Esophagus muscularis mucosa (tissue), 4 donors: ENCODE results near the gene SLAMF9. TPM values are rescaled to one million over a fixed set of nuclear protein-coding genes. Genes with fewer than 3 reads are reported as not detected.

Source experiments
- DNase-seq: peaks from one replicate; pipeline ENCODE4 v3.0.0-alpha.2; 2017; ENCODE audit errors: extremely low spot score
- H3K27ac ChIP-seq, 4 donors: fragments of 200-600 bp; sonication (generic); replicated peaks in 1 of 4; 1 replicate in 3 of 4; 2 replicates in 1 of 4; pipeline ENCODE4 v1.5.1; 2016 to 2019; ENCODE audit warnings: mild to moderate bottlenecking in 1 of 4
- H3K27me3 ChIP-seq, 4 donors: fragments of 200-600 bp; sonication (generic); one replicate each; pipeline versions ENCODE4 v1.5.1 to v1.6.0; 2016 to 2019
- H3K36me3 ChIP-seq, 4 donors: fragments of 200-600 bp; sonication (generic); one replicate each; pipeline ENCODE4 v1.5.1; 2016 to 2019
- H3K4me1 ChIP-seq, 4 donors: fragments of 200-600 bp; sonication (generic); one replicate each; pipeline ENCODE4 v1.5.1; 2016 to 2019
- H3K4me3 ChIP-seq, 4 donors: fragments of 200-600 bp; sonication (generic); 1 replicate in 2 of 4; 2 replicates in 2 of 4; pipeline ENCODE4 v1.5.1; 2016 to 2019; ENCODE audit warnings: mild to moderate bottlenecking in 4 of 4, moderate library complexity in 1 of 4
- H3K9me3 ChIP-seq, 4 donors: fragments of 200-600 bp; sonication (generic); 1 replicate in 3 of 4; 2 replicates in 1 of 4; pipeline ENCODE4 v1.5.1; 2016 to 2019
- CTCF ChIP-seq, 3 experiments: fragments of 200-600 bp in 2 of 3; fragments of 450-650 bp in 1 of 3; sonication (generic) in 2 of 3; IDR thresholded peaks; one replicate each; pipeline ENCODE4 v1.5.1; 2017 to 2019; ENCODE audit warnings: antibody characterized with exemption in 3 of 3, mild to moderate bottlenecking in 2 of 3, moderate library complexity in 1 of 3
- EP300 ChIP-seq: sonication (generic); formaldehyde crosslinking; IDR thresholded peaks from one replicate; pipeline ENCODE4 v1.6.1; 2017; ENCODE audit warnings: antibody characterized with exemption
- POLR2A ChIP-seq: fragments of 450-650 bp; IDR thresholded peaks from one replicate; pipeline ENCODE4 v1.6.1; 2017; ENCODE audit warnings: antibody characterized with exemption, moderate library complexity, mild to moderate bottlenecking, low read depth
- POLR2AphosphoS5 ChIP-seq, 2 donors: sonication (generic); formaldehyde crosslinking; IDR thresholded peaks; one replicate each; pipeline ENCODE4 v1.6.1; 2017; ENCODE audit warnings: antibody characterized with exemption in 2 of 2
- WGBS: methylation state at CpG from one replicate; pipeline ENCODE4 v1.1.5; 2018; 5-methylcytosine and 5-hydroxymethylcytosine counted together
- intact Hi-C: fragments of 100-400 bp; cut with DNase I; formaldehyde crosslinking; loops from one replicate; pipeline ENCODE4 v1.15.1; 2023
- total RNA-seq, 4 donors: library from RNA; depleted of rRNA; stranded (reverse); fragments of >200 nt; gene quantifications; one replicate each; pipeline versions ENCODE4 v1.1.0 to v1.2.1, GENCODE V29; 2016

SLAMF9 gene
- total RNA-seq, 4 donors from 2014 or later = not detected

DNA sequence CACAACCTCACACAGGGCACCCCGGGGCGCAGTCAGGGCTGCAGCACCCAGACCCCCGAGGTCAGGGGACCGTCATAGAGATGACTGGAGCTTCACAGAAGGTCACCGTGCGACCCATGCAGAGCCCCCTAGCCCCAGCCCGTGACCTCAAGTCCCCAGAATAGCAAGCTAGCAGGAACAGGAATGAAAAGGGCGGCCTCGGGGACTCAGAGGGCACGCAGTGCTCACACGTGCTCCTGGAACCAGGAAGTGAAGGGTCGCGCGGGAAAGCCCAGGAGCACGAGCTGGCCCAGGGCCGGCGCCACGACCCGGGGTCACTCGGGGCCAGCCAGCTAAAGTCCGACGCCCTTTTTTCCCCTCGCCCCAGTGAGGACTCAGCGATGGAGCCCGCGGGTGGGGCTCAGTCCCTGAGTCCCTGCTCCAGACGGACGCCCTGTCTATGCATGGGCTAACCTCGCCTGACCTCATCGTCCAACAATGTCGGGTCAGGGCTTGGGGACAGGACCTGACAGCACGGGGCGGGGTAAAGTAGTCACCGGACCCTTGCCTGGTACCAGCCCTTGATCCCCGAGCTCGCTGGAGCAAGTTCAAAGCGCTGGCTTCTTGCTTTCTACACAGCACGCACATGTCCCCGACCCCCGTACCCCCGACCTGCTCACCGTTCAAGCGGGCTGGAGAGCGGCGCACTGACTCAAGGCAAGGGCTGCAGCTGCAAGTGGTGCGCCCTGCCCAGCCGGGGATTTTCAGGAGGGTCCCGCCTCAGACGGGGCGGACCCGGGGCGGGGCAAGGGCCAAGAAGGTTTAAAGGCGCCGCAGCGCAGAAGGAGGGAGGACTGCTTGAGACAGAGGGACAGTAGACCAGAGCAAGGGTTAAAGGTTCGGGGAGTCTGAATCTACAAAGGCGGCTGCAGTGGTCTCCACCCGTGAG is 29.0 kb downstream of the SLAMF9 start, which contains the start of gene TAGLN2:
Gene TAGLN2, minus strand, starts transcription at position 717 of the 928 bp plus-strand sequence. CDS start 4,998 bp downstream, outside the sequence.
- peak; percentile 98 for DNase-seq
- peak within 1 kb of the TSS; percentile 79 to 95 (median 88) for H3K4me3 ChIP-seq
- WGBS = 0% methylated on average over 23 of the region's 58 CpGs
- H3K36me3 ChIP-seq = peaks cover 7 to 16% (median 10%) of the 10 kb centered on the region in 4 donors
- H3K27me3 ChIP-seq = no peaks in the 10 kb centered on the region
- peaks cover 35 to 55% (median 51%) of the 10 kb centered on the region in 4 donors for H3K4me1 ChIP-seq
- H3K9me3 ChIP-seq = no peaks in the 10 kb centered on the region
- TF ChIP-seq EP300 = no peak
- peak; percentile 92 to 97 for TF ChIP-seq POLR2AphosphoS5 (IDR thresholded peaks at IDR 0.05)
- TF ChIP-seq CTCF (IDR thresholded peaks at IDR 0.05) = no peak
- peak; percentile 81 for TF ChIP-seq POLR2A
- peak within 1 kb of the TSS; percentile 89 to 97 (median 92) for H3K27ac ChIP-seq
- intact Hi-C loops = loop anchor here (2.0 kb wide), 1 partner anchor 70 kb away; no protein-coding TSS in a partner anchor

- peak; percentile 97 for DNase-seq
- WGBS = 3% methylated on average over 22 of the region's 31 CpGs
- peak overlapping the region; percentile 89 to 97 (median 92) for H3K27ac ChIP-seq
- intact Hi-C loops = loop anchor here (2.0 kb wide), 1 partner anchor 69 kb away; no protein-coding TSS in a partner anchor
- H3K36me3 ChIP-seq = peaks cover 15 to 24% (median 18%) of the 10 kb centered on the region in 4 donors
- H3K4me1 ChIP-seq = peaks cover 40 to 62% (median 59%) of the 10 kb centered on the region in 4 donors
- no peaks in the 10 kb centered on the region for H3K27me3 ChIP-seq
- TF ChIP-seq CTCF (IDR thresholded peaks at IDR 0.05) = peak in 2 of 3 experiments; percentile 13 to 20
- TF ChIP-seq EP300 = no peak
- TF ChIP-seq POLR2AphosphoS5 (IDR thresholded peaks at IDR 0.05) = peak in 1 of 2 donors; percentile 87
- peak; percentile 40 for TF ChIP-seq POLR2A
- no peaks in the 10 kb centered on the region for H3K9me3 ChIP-seq
- peak overlapping the region; percentile 79 to 95 (median 88) for H3K4me3 ChIP-seq
Observed at GRCh38 chr1:159924025-159924790, 29.8 kb downstream of the SLAMF9 start.

GRCh38 chr1:159923203-159924024 is 30.6 kb downstream of the SLAMF9 start:
- H3K4me1 ChIP-seq = peaks cover 40 to 68% (median 66%) of the 10 kb centered on the region in 4 donors
- peaks cover 22 to 32% (median 26%) of the 10 kb centered on the region in 4 donors for H3K36me3 ChIP-seq
- H3K27me3 ChIP-seq = no peaks in the 10 kb centered on the region
- WGBS = 12% methylated on average over 20 of the region's 20 CpGs
- no peaks in the 10 kb centered on the region for H3K9me3 ChIP-seq
- DNase-seq = peak; percentile 96
- intact Hi-C loops = loop anchor here (2.0 kb wide), 1 partner anchor 69 kb away; no protein-coding TSS in a partner anchor
- H3K4me3 ChIP-seq = peak overlapping the region; percentile 79 to 95 (median 88)
- TF ChIP-seq POLR2AphosphoS5 (IDR thresholded peaks at IDR 0.05) (peak; percentile 81 to 87), POLR2A (no peak), CTCF (IDR thresholded peaks at IDR 0.05) (no peak), EP300 (peak; percentile 22)
- peak overlapping the region; percentile 89 to 97 (median 92) for H3K27ac ChIP-seq
